ENCODE data around the gene CD2BP2.
A peak's percentile ranks its signal among the peaks of the same experiment; 100 is the strongest.
"Not testable (repeated sequence)": the region's sequence is repeated elsewhere in the genome, so short reads cannot be mapped to it uniquely, and the experiment has no call there.

The CD2BP2 gene

DNA sequence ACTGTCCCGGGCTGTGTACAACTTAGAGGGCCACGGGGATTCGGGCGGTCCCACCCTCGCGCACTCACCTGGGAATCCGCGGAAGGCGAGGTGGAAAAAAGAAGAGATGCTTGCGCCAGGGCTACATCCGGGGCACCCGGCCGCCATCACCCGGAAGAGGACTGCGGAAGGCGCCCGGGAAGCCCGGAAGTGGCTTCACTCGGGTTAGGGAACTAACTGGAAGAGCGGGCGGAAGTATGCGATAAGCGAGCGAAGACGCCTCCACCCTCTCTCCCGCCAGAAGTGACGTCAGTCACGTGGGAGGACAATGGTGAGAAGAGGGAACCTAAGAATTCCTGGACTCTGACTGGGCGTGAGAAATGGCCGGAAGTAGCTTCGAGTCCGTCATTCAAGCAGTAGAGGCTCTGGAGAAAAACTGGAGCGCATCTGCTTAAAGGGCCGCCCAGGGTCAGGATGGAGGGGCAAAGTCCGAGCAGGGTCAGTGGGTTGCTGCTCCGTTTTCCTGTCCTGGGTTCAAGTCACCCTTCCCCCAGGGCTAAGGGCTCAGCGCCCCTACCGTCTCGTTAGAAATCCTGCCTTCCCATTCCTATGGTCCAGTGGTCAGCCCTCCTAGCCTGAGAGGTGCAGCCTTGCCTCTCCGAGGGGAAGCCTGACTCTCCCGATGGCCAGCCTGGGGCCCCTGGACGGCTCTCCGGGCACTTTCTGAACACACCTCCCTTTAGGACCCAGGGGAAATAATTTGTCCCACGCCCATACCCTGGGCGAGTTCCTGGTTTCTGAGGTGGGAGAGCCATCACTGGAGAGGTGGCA, at the start of gene CD2BP2:
TSS of gene CD2BP2 (minus strand) at position 165 of the 810 bp plus-strand sequence. CDS start 627 bp downstream, outside the sequence.
- DNase-seq (ENCODE audit: low read depth, low spot score): peak; percentile 98

DNA sequence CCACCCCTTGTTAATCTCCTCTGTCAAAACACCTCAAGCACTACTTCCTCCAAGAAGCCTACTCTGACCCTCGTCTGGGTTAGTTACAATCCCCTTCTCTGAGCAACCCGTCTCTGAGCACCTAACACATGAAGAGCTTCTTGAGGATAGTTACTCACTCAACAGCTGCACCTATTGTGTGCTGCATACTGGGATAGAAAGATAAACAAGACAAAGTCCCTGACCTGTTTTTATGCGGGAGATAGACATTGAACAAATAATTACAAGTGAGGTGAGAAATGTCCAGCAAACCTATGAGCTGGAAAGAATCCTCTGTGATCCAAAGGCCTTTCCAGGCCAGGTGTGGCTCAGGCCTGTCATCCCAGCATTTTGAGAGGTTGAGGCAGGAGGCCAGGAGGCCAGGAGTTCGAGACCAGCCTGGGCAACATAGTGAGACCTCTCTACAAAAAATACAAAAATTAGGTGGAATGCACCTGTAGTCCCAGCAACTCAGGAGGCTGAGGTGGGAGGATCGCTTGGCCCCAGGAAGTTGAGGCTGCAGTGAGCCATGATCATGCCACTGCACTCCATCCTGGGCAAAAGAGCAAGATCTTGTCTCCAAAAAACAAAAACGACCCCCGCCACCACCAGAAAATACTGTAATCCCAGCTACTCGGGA, 46.8 kb upstream of the CD2BP2 start:
- no peak for DNase-seq (ENCODE audit: low read depth, low spot score)

- DNase-seq (ENCODE audit: low read depth, low spot score): no peak
These were observed 44.5 kb upstream of the CD2BP2 start for GRCh38 chr16:30399435-30400186.

- DNase-seq (ENCODE audit: low read depth, low spot score): no peak
These were observed 43.7 kb upstream of the CD2BP2 start for GRCh38 chr16:30398661-30399434.

GRCh38 chr16:30397776-30398660, 42.9 kb upstream of the CD2BP2 start:
- no peak for DNase-seq (ENCODE audit: low read depth, low spot score)

DNA sequence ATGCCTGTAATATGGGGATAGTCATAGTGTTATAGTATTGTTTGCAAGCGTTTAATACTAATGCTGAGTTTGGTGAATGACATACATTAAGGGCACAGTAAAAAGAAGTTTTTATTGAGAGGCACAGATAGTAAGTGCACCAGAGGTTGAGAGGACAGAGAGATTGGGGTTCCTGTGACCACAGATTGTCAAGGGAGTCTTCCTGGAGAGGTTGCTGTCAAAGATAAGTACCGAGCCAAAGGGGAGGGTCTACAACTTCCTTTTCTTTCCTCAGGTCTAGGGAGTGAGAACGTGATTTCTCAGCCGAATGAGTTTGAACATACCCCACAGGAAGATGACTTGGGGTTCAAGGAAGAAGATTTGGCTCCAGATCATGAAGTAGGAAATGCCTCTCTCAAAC, 41.9 kb upstream of the CD2BP2 start:
- DNase-seq (ENCODE audit: low read depth, low spot score): no peak

GRCh38 chr16:30396627-30397026, 41.5 kb upstream of the CD2BP2 start:
- not testable (repeated sequence) for DNase-seq (ENCODE audit: low read depth, low spot score)

- DNase-seq (ENCODE audit: low read depth, low spot score): no peak
These were observed 41.0 kb upstream of the CD2BP2 start for GRCh38 chr16:30395992-30396585.

DNA sequence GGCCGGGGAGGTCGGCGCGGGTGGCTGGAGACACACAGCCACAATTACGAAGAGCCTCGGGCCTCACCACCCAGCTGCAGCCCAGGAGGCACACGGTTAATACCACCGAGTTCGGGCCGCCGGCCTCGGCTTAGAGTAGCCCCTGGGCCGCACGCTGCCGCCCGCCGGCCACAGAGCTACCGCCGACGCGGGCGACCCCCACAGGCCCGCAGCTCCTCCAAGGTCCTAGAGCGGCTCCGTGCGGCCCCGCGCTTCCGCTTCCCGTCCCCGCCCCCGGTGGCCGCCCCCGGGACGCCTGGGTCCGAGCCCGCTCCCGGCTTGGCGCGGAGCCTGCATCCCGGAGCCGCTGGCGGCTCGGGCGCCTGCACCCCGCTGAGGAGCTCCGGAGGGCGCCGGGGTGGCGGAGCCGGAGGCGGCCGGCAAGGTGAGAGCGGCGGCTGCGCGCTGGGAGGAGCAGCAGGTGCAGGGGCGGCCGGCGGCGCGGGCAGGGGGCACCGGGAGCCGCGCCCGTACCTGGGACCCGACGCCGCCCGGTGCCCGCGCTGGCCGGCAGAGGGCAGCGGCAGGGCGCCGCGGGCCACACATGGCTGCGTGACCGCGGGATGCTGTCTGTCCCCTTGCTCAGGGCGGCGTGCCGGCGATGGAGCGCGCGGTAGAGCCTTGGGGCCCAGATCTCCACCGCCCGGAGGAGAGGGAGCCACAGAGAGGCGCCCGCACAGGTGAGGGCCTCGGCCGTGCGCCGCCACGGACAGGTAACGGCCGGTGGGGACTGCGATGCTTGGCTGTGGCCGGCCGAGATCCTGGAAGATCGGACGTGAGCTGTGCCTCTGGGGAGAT, 40.3 kb upstream of the CD2BP2 start, which contains the start of gene ZNF48:
TSS of gene ZNF48 (plus strand) at position 266 of the 837 bp plus-strand sequence. CDS start at position 641, 375 bp downstream.
- DNase-seq (ENCODE audit: low read depth, low spot score): peak; percentile 77

- DNase-seq (ENCODE audit: low read depth, low spot score): no peak
These were observed 39.6 kb upstream of the CD2BP2 start for GRCh38 chr16:30394592-30395154.

GRCh38 chr16:30383521-30383920, 28.4 kb upstream of the CD2BP2 start:
- DNase-seq (ENCODE audit: low read depth, low spot score): no peak

GRCh38 chr16:30382111-30382881, 27.2 kb upstream of the CD2BP2 start, which contains the start of gene SEPTIN1:
Gene SEPTIN1, minus strand, starts transcription at chr16:30382561. Its CDS starts 19 bp downstream, at chr16:30382542.
- no peak for DNase-seq (ENCODE audit: low read depth, low spot score)

DNA sequence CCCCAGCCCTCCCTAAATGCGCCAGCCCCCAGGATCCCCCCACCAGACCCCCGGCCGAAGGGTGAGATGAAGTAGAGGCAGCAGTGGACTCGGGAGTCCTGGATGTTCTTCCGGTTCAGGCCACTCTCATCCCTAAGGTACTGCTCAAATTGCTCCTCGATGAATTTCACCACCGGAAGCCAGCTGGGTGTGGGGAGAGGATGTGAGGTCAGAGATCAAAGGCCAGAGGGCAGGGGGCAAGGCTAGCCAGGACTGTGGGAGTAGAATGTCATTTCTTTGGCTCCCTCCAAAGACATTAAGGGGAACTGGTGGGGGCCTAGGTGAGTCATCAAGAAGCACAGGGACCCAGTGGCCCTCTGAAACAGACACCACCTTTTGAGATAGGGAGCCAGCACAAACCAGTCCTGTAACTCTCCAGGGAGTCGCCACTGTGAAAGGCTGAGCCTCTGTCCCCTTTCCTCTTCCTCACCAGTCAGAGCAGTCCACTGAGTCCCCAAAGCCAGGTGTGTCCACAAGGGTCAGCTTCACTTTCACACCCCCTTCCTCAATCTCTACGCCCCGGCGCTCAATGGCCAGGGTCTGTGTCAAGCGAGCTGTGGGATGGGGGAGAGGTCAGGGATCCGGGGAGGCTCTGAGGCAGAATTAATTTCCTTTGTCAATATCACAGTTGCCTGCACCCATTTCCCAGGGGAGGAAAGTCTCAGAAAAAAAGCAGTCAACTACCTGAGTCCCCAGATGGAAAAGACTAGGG, 26.4 kb upstream of the CD2BP2 start:
- DNase-seq (ENCODE audit: low read depth, low spot score): no peak

- no peak for DNase-seq (ENCODE audit: low read depth, low spot score)
These were observed 25.7 kb upstream of the CD2BP2 start for GRCh38 chr16:30380803-30381208.

DNA sequence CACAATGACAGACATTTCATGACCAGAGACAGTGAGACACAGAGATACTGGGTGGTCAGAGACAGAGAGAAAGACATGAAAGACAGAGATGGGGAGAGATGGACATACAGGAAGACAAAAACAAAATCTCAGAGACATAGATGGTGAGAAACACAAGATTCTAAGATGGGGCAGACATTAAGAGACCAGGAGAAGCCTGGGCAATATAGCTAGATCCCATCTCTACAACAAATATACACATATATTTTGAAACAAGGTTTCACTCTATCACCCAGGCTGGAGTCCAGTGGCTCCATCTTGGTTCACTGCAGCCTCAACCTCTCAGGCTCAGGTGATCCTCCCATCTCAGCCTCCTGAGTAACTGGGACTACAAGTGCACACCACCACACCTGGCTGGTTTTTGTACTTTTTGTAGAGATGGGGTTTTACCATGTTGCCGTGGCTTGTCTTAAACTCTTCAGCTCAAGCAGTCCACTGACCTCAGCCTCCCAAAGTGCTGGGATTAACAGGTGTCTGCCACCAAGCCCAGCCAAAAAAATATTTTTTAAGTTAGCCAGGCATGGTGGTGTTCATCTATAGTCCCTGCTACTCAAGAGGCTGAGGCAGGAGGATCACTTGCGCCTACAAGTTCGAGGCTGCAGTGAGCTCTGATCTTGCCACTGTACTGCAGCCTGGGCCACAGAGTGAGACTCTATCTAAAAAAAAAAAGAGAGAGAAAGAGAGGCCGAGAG, 25.1 kb upstream of the CD2BP2 start:
- DNase-seq (ENCODE audit: low read depth, low spot score): no peak

GRCh38 chr16:30379158-30379783, 24.2 kb upstream of the CD2BP2 start:
- no peak for DNase-seq (ENCODE audit: low read depth, low spot score)
